NT2/D1 (cell line): ENCODE measurements around the gene LMBRD2.

Source experiments
- SUZ12 ChIP-seq: IDR thresholded peaks from 2 replicates; pipeline ENCODE4 v1.6.1; 2011; ENCODE audit not compliant: insufficient read length, insufficient read depth; ENCODE audit errors: extremely low read depth
- YY1 ChIP-seq: IDR thresholded peaks from 2 replicates; pipeline ENCODE4 v1.6.1; 2011; ENCODE audit not compliant: insufficient read length, insufficient read depth
- ZNF274 ChIP-seq: IDR thresholded peaks from 2 replicates; pipeline ENCODE4 v1.6.1; 2011; ENCODE audit warnings: mild to moderate bottlenecking, low read depth, low read length

- no peak for TF ChIP-seq SUZ12
- no peak for TF ChIP-seq YY1
- no peak for TF ChIP-seq ZNF274
Measured at GRCh38 chr5:36158144-36158543, 6.5 kb upstream of the LMBRD2 start.
